Progenitor cell of endocrine pancreas (in vitro differentiated cells): ENCODE measurements around the gene TRMT44. TPM values are rescaled to one million over a fixed set of nuclear protein-coding genes. Genes with fewer than 3 reads are reported as not detected.

Experiments
- DNase-seq: peaks from one replicate; pipeline ENCODE4 v3.0.0; 2021; ENCODE audit warnings: low spot score; ENCODE audit not compliant: unreplicated experiment
- H3K27ac Mint-ChIP-seq: 2 replicates; pipeline ENCODE4 v1.8.0; 2021; ENCODE audit warnings: mild to moderate bottlenecking, moderate library complexity, mixed read lengths
- H3K27me3 Mint-ChIP-seq: 2 replicates; pipeline ENCODE4 v1.8.0; 2021; ENCODE audit warnings: mixed read lengths
- H3K36me3 Mint-ChIP-seq: 2 replicates; pipeline ENCODE4 v1.8.0; 2022; ENCODE audit warnings: mixed read lengths; ENCODE audit not compliant: insufficient read depth
- H3K4me1 Mint-ChIP-seq: 2 replicates; pipeline ENCODE4 v1.8.0; 2021; ENCODE audit warnings: low read depth, mixed read lengths
- H3K4me3 Mint-ChIP-seq: 2 replicates; pipeline ENCODE4 v1.8.0; 2021; ENCODE audit warnings: low read depth, mild to moderate bottlenecking, moderate library complexity, mixed read lengths
- H3K9me3 Mint-ChIP-seq: 2 replicates; pipeline ENCODE4 v1.8.0; 2021; ENCODE audit warnings: low read depth, mixed read lengths
- CTCF ChIP-seq: fragments of 200-600 bp; sonication (generic); IDR thresholded peaks from one replicate; pipeline ENCODE4 v1.5.0; 2021; ENCODE audit warnings: antibody characterized with exemption, mild to moderate bottlenecking; ENCODE audit not compliant: unreplicated experiment
- total RNA-seq: library from RNA; stranded (reverse); gene quantifications from 2 replicates; pipeline ENCODE4 v1.2.1, GENCODE V29; 2021

The TRMT44 gene
- total RNA-seq, 1 donor from 2014 or later: 31.0 TPM

- H3K36me3 Mint-ChIP-seq: peaks cover 7% of the 10 kb centered on the region
- H3K4me1 Mint-ChIP-seq: peaks cover 31% of the 10 kb centered on the region
- H3K4me3 Mint-ChIP-seq: peak overlapping the region; percentile 64
- H3K9me3 Mint-ChIP-seq: peaks cover 11% of the 10 kb centered on the region
- DNase-seq: no peak
- no peaks in the 10 kb centered on the region for H3K27me3 Mint-ChIP-seq
- H3K27ac Mint-ChIP-seq: peak overlapping the region; percentile 89
- TF ChIP-seq CTCF: peak; percentile 16
Observed at GRCh38 chr4:8437281-8437680, 3.3 kb upstream of the TRMT44 start.

- no peak overlapping the region for H3K27ac Mint-ChIP-seq
- H3K36me3 Mint-ChIP-seq: peaks cover 7% of the 10 kb centered on the region
- H3K27me3 Mint-ChIP-seq: no peaks in the 10 kb centered on the region
- no peak for TF ChIP-seq CTCF
- no peak for DNase-seq
- peaks cover 40% of the 10 kb centered on the region for H3K4me1 Mint-ChIP-seq
- H3K9me3 Mint-ChIP-seq: peaks cover 11% of the 10 kb centered on the region
- H3K4me3 Mint-ChIP-seq: peak overlapping the region; percentile 58
Observed at GRCh38 chr4:8438743-8439142, 1.8 kb upstream of the TRMT44 start.

GRCh38 chr4:8439168-8439567, 1.4 kb upstream of the TRMT44 start:
- no peak for TF ChIP-seq CTCF
- peaks cover 40% of the 10 kb centered on the region for H3K4me1 Mint-ChIP-seq
- no peak overlapping the region for H3K27ac Mint-ChIP-seq
- peaks cover 7% of the 10 kb centered on the region for H3K36me3 Mint-ChIP-seq
- peak overlapping the region; percentile 58 for H3K4me3 Mint-ChIP-seq
- H3K9me3 Mint-ChIP-seq: peaks cover 11% of the 10 kb centered on the region
- DNase-seq: no peak
- H3K27me3 Mint-ChIP-seq: no peaks in the 10 kb centered on the region

GRCh38 chr4:8439914-8440491, 574 bp upstream of the TRMT44 start:
- H3K9me3 Mint-ChIP-seq: peaks cover 11% of the 10 kb centered on the region
- peaks cover 40% of the 10 kb centered on the region for H3K4me1 Mint-ChIP-seq
- H3K4me3 Mint-ChIP-seq: peak overlapping the region; percentile 98
- TF ChIP-seq CTCF: no peak
- H3K27me3 Mint-ChIP-seq: no peaks in the 10 kb centered on the region
- H3K36me3 Mint-ChIP-seq: peaks cover 7% of the 10 kb centered on the region
- peak overlapping the region; percentile 99 for H3K27ac Mint-ChIP-seq
- no peak for DNase-seq

- Mint-ChIP-seq H3K4me1 (peaks cover 40% of the 10 kb centered on the region), H3K27me3 (no peaks in the 10 kb centered on the region), H3K9me3 (peaks cover 11% of the 10 kb centered on the region), H3K27ac (peak overlapping the region; percentile 88), H3K4me3 (peak overlapping the region; percentile 98), H3K36me3 (peaks cover 7% of the 10 kb centered on the region)
- no peak for TF ChIP-seq CTCF
- DNase-seq: no peak
Observed at GRCh38 chr4:8441499-8442091, 1.0 kb downstream of the TRMT44 start.
